H9 (cell line): ENCODE data around the gene KRT34. TPM values are rescaled to one million over a fixed set of nuclear protein-coding genes. Genes with fewer than 3 reads are reported as not detected.
A peak's percentile ranks its signal among the peaks of the same experiment; 100 is the strongest.

Experiments used
- DNase-seq: peaks from one replicate; pipeline ENCODE4 v3.0.0-alpha.2; 2017
- H2AFZ ChIP-seq: one replicate; pipeline ENCODE4 v1.6.1; 2013; ENCODE audit warnings: mild to moderate bottlenecking, low read length, control low read depth, moderate library complexity
- H2AK5ac ChIP-seq: 2 replicates; pipeline ENCODE4 v1.6.1; 2013; ENCODE audit warnings: low read length, control low read depth, mixed read lengths; ENCODE audit not compliant: insufficient read length
- H2BK120ac ChIP-seq: one replicate; pipeline ENCODE4 v1.6.1; 2013; ENCODE audit warnings: low read depth, mild to moderate bottlenecking, low read length, control low read depth, inconsistent platforms; ENCODE audit not compliant: poor library complexity, severe bottlenecking
- H2BK12ac ChIP-seq: 2 replicates; pipeline ENCODE4 v1.6.1; 2013; ENCODE audit warnings: low read length, control low read depth, mixed read lengths, low read depth; ENCODE audit not compliant: insufficient read length
- H2BK15ac ChIP-seq: 2 replicates; pipeline ENCODE4 v1.6.1; 2013; ENCODE audit warnings: low read depth, low read length, control low read depth
- H2BK20ac ChIP-seq: one replicate; pipeline ENCODE4 v1.6.1; 2013; ENCODE audit warnings: low read depth, mild to moderate bottlenecking, low read length, control low read depth, inconsistent platforms; ENCODE audit not compliant: poor library complexity, severe bottlenecking
- H2BK5ac ChIP-seq: 2 replicates; pipeline ENCODE4 v1.6.1; 2013; ENCODE audit warnings: low read length, control low read depth, mixed read lengths; ENCODE audit not compliant: insufficient read length
- H3K14ac ChIP-seq: 2 replicates; pipeline ENCODE4 v1.6.1; 2013; ENCODE audit warnings: low read length, control low read depth; ENCODE audit not compliant: insufficient read depth
- H3K18ac ChIP-seq: 2 replicates; pipeline ENCODE4 v1.6.1; 2013; ENCODE audit warnings: low read depth, mild to moderate bottlenecking, mixed read lengths, low read length, control low read depth; ENCODE audit not compliant: insufficient read length
- H3K23ac ChIP-seq: 2 replicates; pipeline ENCODE4 v1.6.1; 2013; ENCODE audit warnings: low read length, control low read depth, mixed read lengths, low read depth; ENCODE audit not compliant: insufficient read length
- H3K23me2 ChIP-seq: 2 replicates; pipeline ENCODE4 v1.6.1; 2013; ENCODE audit warnings: low read depth, mild to moderate bottlenecking, mixed read lengths, low read length, control low read depth; ENCODE audit not compliant: insufficient read length, poor library complexity, severe bottlenecking
- H3K27ac ChIP-seq: 2 replicates; pipeline ENCODE4 v1.5.1; 2013; ENCODE audit warnings: low read length, control low read depth, mixed read lengths, low read depth; ENCODE audit not compliant: insufficient read length
- H3K27me3 ChIP-seq: 2 replicates; pipeline ENCODE4 v1.6.1; 2013; ENCODE audit warnings: low read length, control low read depth, inconsistent platforms; ENCODE audit not compliant: insufficient read depth
- H3K4ac ChIP-seq: 2 replicates; pipeline ENCODE4 v1.6.1; 2013; ENCODE audit warnings: low read depth, mild to moderate bottlenecking, control low read depth, inconsistent platforms, low read length, moderate library complexity
- H3K4me1 ChIP-seq: 2 replicates; pipeline ENCODE4 v1.6.1; 2013; ENCODE audit warnings: low read length, control low read depth, inconsistent platforms; ENCODE audit not compliant: insufficient read depth
- H3K4me2 ChIP-seq: 2 replicates; pipeline ENCODE4 v1.6.1; 2013; ENCODE audit warnings: low read length, control low read depth, mixed read lengths; ENCODE audit not compliant: insufficient read length, insufficient read depth
- H3K56ac ChIP-seq: 2 replicates; pipeline ENCODE4 v1.6.1; 2013; ENCODE audit warnings: low read depth, mild to moderate bottlenecking, mixed read lengths, low read length, control low read depth; ENCODE audit not compliant: insufficient read length
- H3K79me1 ChIP-seq: 2 replicates; pipeline ENCODE4 v1.6.1; 2013; ENCODE audit warnings: low read depth, mild to moderate bottlenecking, moderate library complexity, low read length, control low read depth, inconsistent platforms; ENCODE audit not compliant: insufficient read depth, poor library complexity, severe bottlenecking
- H3K79me2 ChIP-seq: 2 replicates; pipeline ENCODE4 v1.6.1; 2013; ENCODE audit warnings: low read length, control low read depth, inconsistent platforms; ENCODE audit not compliant: insufficient read depth
- H3K9ac ChIP-seq: 2 replicates; pipeline ENCODE4 v1.6.1; 2013; ENCODE audit warnings: low read length, control low read depth, mixed read lengths; ENCODE audit not compliant: insufficient read length; ENCODE audit errors: extremely low read depth
- H3K9me3 ChIP-seq: one replicate; pipeline ENCODE4 v1.6.1; 2013; ENCODE audit warnings: low read depth, low read length, inconsistent platforms; ENCODE audit not compliant: control insufficient read depth
- H3T11ph ChIP-seq: one replicate; pipeline ENCODE4 v1.6.1; 2013; ENCODE audit warnings: mild to moderate bottlenecking, low read length, control low read depth, inconsistent platforms
- H4K20me1 ChIP-seq: one replicate; pipeline ENCODE4 v1.6.1; 2013; ENCODE audit not compliant: control insufficient read depth, insufficient read length, insufficient read depth
- H4K5ac ChIP-seq: 2 replicates; pipeline ENCODE4 v1.6.1; 2013; ENCODE audit warnings: low read depth, mild to moderate bottlenecking, mixed read lengths, low read length, control low read depth; ENCODE audit not compliant: insufficient read length
- H4K8ac ChIP-seq: replicated peaks from 2 replicates; pipeline ENCODE4 v1.6.1; 2013; ENCODE audit warnings: low read length, control low read depth, mixed read lengths, low read depth; ENCODE audit not compliant: insufficient read length
- H4K91ac ChIP-seq: 2 replicates; pipeline ENCODE4 v1.6.1; 2013; ENCODE audit warnings: low read depth, mild to moderate bottlenecking, moderate library complexity, mixed read lengths, low read length, control low read depth; ENCODE audit not compliant: insufficient read length
- H3K27ac Mint-ChIP-seq, 3 experiments: 2 replicates in 2 of 3; 3 replicates in 1 of 3; pipeline ENCODE4 v1.8.0; 2020 to 2021; ENCODE audit warnings: mixed read lengths in 3 of 3, mild to moderate bottlenecking in 1 of 3, moderate library complexity in 1 of 3
- H3K27me3 Mint-ChIP-seq: 2 replicates; pipeline ENCODE4 v1.8.0; 2021; ENCODE audit warnings: low read depth, mild to moderate bottlenecking, moderate library complexity, mixed read lengths
- H3K36me3 Mint-ChIP-seq, 3 experiments: 2 replicates in 2 of 3; 3 replicates in 1 of 3; pipeline ENCODE4 v1.8.0; 2020 to 2021; ENCODE audit warnings: low read depth in 3 of 3, mixed read lengths in 3 of 3; ENCODE audit not compliant: insufficient read depth in 1 of 3
- H3K4me1 Mint-ChIP-seq, 2 experiments: 2 replicates each; pipeline ENCODE4 v1.8.0; 2020; ENCODE audit warnings: mixed read lengths in 2 of 2
- H3K4me3 Mint-ChIP-seq, 2 experiments: 2 replicates in 1 of 2; 3 replicates in 1 of 2; pipeline ENCODE4 v1.8.0; 2020 to 2021; ENCODE audit warnings: mild to moderate bottlenecking in 2 of 2, mixed read lengths in 2 of 2, moderate library complexity in 1 of 2
- H3K9me3 Mint-ChIP-seq, 2 experiments: 2 replicates in 1 of 2; 3 replicates in 1 of 2; pipeline ENCODE4 v1.8.0; 2020; ENCODE audit warnings: mild to moderate bottlenecking in 2 of 2, mixed read lengths in 2 of 2, moderate library complexity in 1 of 2
- CTCF ChIP-seq: fragments of 200-600 bp; sonication (generic); conservative IDR thresholded peaks from 3 replicates; pipeline ENCODE4 v1.8.0; 2021; ENCODE audit warnings: antibody characterized with exemption, mild to moderate bottlenecking
- WGBS: extraction: QIAGEN DNeasy Blood & Tissue Kit; methylation state at CpG from one replicate; pipeline ENCODE4 v1.1.7; 2013; ENCODE audit warnings: missing lambda C conversion rate, low lambda C conversion rate, mixed read lengths; ENCODE audit not compliant: insufficient read length; ENCODE audit errors: extremely low coverage; 5-methylcytosine and 5-hydroxymethylcytosine counted together
- total RNA-seq: library from RNA; stranded (reverse); gene quantifications from 2 replicates; pipeline ENCODE4 v1.2.1, GENCODE V29; 2021

Gene KRT34
- total RNA-seq, 1 experiment from 2014 or later = not detected

DNA sequence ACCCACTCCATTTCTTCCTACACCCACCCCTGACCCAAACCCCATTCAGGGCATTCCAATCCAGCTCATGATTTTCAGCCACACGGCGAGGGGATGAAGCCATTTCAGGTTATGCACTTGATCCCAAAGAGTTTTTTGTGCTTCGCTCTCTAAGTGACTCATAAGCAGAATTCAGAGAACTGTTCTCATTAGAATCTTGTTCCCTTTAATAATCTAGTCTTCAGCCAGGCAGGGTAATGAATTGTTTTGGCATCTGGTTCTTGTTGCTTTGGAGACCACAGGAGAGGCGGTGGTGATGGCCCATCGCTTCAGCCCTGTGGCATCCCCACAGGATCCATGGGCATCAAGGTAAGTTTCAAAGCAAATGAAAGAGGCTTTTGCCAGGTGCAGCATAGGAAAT lies 20.1 kb upstream of the KRT34 start:
- H2AFZ ChIP-seq = no peak overlapping the region
- WGBS = no CpG with 5 or more reads among the region's 5 CpGs
- H3K9ac ChIP-seq = no peak overlapping the region
- no peaks in the 10 kb centered on the region for H4K20me1 ChIP-seq
- no peak overlapping the region for H2BK12ac ChIP-seq
- no peak overlapping the region for H2BK120ac ChIP-seq
- peak; percentile 20 for DNase-seq
- H4K5ac ChIP-seq = no peak overlapping the region
- Mint-ChIP-seq H3K9me3 (no peaks in the 10 kb centered on the region), H3K36me3 (no peaks in the 10 kb centered on the region), H3K4me3 (no peak overlapping the region), H3K27me3 (peaks cover 6% of the 10 kb centered on the region), H3K27ac (no peak overlapping the region), H3K4me1 (peaks cover 4% of the 10 kb centered on the region in 2 experiments; a peak in 3 of 4 replicates)
- no peak overlapping the region for H4K8ac ChIP-seq
- H2BK20ac ChIP-seq = no peak overlapping the region
- no peak overlapping the region for H3K27ac ChIP-seq
- no peak overlapping the region for H2BK15ac ChIP-seq
- H3K23me2 ChIP-seq = no peaks in the 10 kb centered on the region
- no peaks in the 10 kb centered on the region for H3K79me1 ChIP-seq
- no peak overlapping the region for H2BK5ac ChIP-seq
- H4K91ac ChIP-seq = no peak overlapping the region
- H3K27me3 ChIP-seq = no peaks in the 10 kb centered on the region
- no peak overlapping the region for H2AK5ac ChIP-seq
- 0 out of 2 replicates have a peak, but pooled peaks cover 2% of the 10 kb centered on the region for H3K4me1 ChIP-seq
- H3K4ac ChIP-seq = no peak overlapping the region
- no peaks in the 10 kb centered on the region for H3K79me2 ChIP-seq
- H3K18ac ChIP-seq = no peak overlapping the region
- TF ChIP-seq CTCF = no peak
- no peaks in the 10 kb centered on the region for H3K9me3 ChIP-seq
- H3K14ac ChIP-seq = no peak overlapping the region
- H3K23ac ChIP-seq = no peak overlapping the region
- no peak overlapping the region for H3K4me2 ChIP-seq
- H3T11ph ChIP-seq = no peak overlapping the region
- no peak overlapping the region for H3K56ac ChIP-seq
